ENCODE results near the gene PKP4. TPM values are rescaled to one million over a fixed set of nuclear protein-coding genes. Genes with fewer than 3 reads are reported as not detected.

PKP4 gene
- polyA plus RNA-seq, 3 donors, result 148 to 213 (median 171) TPM

DNA sequence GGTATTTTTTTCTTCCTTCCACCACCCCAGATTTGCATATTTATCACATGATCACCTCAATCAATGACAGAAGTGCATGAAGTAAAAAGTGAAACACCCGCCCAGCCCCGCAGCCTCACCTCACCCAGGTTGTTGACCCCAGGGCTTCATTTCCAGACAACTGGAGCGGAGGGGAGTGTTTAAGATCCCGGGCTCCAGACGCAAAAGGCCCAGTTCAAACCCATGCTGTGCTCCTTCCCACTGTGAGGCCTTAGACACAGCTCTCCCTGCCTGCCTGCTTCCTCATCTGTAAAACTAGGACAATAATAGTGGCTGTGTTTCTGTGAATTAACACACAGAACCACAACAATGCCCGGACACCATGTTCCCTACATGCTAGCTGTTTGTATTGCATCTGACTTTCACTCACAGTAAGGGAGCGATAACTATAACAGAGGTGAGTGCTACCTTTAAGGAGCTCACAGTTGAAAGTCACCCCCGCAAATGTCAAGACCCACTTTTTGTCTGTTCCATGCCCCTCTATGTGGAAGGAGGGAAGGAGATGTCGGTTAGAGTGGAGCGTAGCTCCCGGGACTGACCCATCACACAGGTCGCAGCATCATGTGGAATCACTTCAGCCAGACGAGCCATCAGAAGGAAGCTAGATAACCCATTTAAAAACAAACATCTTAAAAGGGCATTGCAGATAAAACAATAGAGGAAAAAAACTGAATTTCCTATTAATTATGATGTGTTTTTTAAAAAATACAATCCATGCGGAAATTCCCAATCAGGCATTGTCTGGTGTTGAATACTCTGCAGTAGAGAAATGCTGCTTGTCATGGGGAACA lies 260.8 kb downstream of the PKP4 start:
- DNase-seq (ENCODE audit: extremely low read depth in 1 of 11, low read depth in 9 of 11, low spot score in 4 of 11), result no peak

DNA sequence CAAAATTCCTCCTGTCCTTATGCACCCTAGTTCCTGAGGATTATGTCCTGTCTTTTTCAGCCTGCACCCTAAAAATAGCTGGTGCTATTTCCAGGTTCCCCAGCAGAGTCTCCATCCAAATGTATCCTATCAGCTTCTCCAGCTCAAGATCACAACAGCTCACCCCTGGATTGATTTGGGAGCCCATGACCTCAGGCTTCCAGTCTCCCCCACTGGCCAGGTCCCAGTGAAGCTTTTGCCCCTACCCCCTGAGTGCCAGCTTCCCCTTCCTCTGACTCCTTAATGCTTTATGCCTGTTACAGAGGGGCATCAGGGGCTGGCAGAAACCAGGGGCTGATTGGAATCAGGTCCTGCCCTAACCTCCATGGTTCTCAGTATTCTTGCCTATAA lies 261.4 kb downstream of the PKP4 start:
- no peak for DNase-seq (ENCODE audit: extremely low read depth in 1 of 11, low read depth in 9 of 11, low spot score in 4 of 11)

- DNase-seq (ENCODE audit: extremely low read depth in 1 of 11, low read depth in 9 of 11, low spot score in 4 of 11), result no peak
These were observed 262.1 kb downstream of the PKP4 start for GRCh38 chr2:158718851-158719250.

- DNase-seq (ENCODE audit: extremely low read depth in 1 of 11, low read depth in 9 of 11, low spot score in 4 of 11), result no peak
These were observed 262.7 kb downstream of the PKP4 start for GRCh38 chr2:158719403-158719802.

GRCh38 chr2:158722266-158723105 lies 265.7 kb downstream of the PKP4 start:
- DNase-seq (ENCODE audit: extremely low read depth in 1 of 11, low read depth in 9 of 11, low spot score in 4 of 11), result no peak

DNA sequence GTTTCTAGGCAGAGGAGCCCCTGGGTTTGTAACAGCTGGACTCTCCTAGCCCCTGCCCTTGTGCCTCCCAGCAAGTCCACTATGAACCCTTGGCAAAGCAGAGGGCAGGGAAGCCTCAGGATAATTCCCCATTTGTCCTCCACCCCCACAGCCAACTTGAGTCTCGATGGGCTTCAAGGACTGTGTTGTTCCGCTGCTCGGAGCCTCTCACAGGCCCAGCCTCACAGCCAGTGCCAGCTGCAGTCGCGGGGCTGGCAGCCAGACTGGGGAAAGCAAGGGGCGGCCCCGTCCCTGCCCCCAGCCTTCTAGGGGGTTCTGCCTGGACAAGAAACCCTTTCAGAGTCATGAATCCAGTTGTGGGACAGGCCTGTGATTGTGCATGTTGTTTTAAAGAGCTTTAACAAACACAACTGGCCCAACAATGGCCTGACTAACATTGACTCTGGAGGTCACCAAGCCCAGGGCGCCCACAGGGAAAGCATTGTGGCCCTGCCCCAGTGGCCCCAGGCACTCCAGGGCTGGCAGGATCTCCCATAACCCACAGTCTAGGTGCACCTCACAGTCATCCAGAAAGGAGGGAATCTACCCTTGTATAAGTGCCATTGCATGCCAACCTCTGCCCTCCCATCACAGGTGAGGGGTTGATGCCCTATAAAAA lies 266.6 kb downstream of the PKP4 start:
- DNase-seq (ENCODE audit: extremely low read depth in 1 of 11, low read depth in 9 of 11, low spot score in 4 of 11), result no peak

GRCh38 chr2:158723921-158724802 lies 267.4 kb downstream of the PKP4 start:
- no peak for DNase-seq (ENCODE audit: extremely low read depth in 1 of 11, low read depth in 9 of 11, low spot score in 4 of 11)

GRCh38 chr2:158724803-158725381 lies 268.1 kb downstream of the PKP4 start:
- DNase-seq (ENCODE audit: extremely low read depth in 1 of 11, low read depth in 9 of 11, low spot score in 4 of 11), result no peak

DNA sequence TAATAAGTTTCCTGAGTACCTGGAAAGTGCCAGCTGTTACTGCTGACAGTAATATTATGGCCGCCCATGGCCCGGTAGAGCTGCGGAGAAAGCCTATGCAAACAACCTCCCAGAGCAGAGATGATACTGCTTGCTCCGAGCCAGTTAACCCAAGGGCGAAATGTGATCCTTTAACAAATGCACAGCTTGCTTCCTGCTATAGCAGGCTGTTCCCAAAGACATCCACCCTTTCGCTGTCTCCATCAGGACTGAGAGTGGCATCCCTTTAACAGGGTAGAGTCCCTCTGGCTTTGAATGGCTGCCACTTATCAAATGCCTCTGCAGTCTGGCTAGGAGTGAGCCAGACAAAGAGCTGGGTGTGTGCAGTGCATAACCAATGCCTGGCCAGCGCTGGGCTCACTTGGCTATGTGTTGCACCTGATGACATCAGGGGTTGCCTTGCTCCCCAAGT lies 268.7 kb downstream of the PKP4 start:
- no peak for DNase-seq (ENCODE audit: extremely low read depth in 1 of 11, low read depth in 9 of 11, low spot score in 4 of 11)

DNA sequence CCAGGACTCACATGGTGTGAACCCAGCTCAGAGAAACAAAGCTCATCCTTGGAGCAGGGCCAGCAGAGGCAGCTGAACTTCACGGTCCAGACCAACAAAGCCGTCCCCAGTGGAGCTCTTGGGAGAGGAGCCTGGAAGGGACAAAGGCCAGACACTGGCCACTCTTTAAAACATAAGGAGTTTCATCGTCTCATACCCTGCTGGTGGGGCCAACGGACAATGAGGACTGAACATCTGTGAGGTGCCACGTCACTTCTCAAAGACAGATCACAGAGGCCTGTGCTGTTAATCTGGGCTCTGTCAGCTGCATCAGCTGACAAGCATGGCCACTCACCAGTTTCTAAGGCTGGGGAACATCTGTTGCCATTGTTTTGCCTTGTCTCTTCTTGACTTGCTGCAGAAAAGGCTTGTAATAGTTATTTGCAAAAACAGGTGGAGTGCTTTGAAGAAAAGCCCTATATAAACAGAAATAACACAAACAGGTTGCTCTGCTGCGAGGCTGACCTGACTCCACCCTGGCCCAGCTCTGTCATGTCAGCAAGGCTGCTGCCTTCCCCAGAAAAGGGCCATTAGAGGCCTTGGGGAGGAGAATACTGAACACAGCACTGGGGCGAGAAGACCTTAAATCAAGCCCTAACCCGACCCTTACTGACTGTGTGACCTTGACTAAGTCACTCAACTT lies 270.3 kb downstream of the PKP4 start:
- DNase-seq (ENCODE audit: extremely low read depth in 1 of 11, low read depth in 9 of 11, low spot score in 4 of 11), result no peak

DNA sequence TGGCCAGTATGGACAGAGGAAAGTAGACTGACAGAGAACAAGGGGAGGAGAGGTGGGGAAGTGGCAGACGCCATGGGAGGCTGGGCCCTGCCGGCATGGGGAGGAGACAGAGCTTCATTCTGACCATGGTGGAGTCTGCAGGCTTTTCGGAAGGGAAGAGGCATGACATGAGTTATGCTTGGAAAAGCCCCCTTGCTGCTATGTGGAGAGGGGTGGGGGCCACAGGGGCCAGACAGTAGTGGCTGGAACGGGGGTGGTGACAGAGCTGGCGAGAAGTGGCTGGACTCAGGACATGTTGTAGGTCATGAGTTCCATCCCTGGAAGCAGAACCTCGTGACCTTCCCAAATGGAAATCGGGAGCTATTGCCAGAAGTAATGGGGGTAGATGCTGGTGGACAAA lies 271.7 kb downstream of the PKP4 start:
- no peak for DNase-seq (ENCODE audit: extremely low read depth in 1 of 11, low read depth in 9 of 11, low spot score in 4 of 11)

- no peak for DNase-seq (ENCODE audit: extremely low read depth in 1 of 11, low read depth in 9 of 11, low spot score in 4 of 11)
These were observed 272.7 kb downstream of the PKP4 start for GRCh38 chr2:158729451-158729850.

DNA sequence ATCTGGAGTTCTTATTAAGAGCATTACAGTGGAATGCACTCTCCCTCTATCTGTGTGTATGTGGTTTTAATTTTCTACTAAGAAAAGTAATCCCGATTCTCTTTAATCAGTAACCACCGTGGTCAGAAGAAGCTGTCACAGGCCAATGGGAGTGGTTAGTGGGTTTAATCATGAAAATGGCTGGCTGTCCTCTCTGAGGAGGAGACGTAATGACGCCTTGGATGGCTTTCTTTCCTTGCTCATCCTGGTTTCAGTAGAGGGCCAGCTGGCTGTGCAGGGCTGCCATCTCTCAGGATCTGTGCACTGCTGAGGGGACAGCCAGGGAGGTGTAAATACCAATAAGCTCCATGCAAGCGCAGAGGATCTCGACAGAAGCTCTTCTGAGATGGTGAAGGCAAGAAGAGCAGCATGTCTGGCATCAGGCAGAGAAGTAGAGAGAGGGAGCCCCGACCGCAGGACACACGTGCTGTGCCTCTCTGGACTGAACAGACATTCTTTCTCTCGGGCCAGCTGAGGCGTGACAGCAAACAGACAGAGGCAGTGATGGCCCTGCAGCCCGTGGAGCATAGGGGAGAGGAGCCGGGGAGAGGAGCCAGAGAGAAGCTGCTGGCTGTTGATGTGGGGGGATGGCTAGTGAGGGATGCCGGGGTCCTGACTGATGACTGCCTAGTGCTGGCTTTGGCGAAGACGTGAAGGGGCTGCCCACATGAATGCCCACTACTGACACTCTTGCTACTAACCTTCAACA lies 273.3 kb downstream of the PKP4 start:
- DNase-seq (ENCODE audit: extremely low read depth in 1 of 11, low read depth in 9 of 11, low spot score in 4 of 11), result no peak

DNA sequence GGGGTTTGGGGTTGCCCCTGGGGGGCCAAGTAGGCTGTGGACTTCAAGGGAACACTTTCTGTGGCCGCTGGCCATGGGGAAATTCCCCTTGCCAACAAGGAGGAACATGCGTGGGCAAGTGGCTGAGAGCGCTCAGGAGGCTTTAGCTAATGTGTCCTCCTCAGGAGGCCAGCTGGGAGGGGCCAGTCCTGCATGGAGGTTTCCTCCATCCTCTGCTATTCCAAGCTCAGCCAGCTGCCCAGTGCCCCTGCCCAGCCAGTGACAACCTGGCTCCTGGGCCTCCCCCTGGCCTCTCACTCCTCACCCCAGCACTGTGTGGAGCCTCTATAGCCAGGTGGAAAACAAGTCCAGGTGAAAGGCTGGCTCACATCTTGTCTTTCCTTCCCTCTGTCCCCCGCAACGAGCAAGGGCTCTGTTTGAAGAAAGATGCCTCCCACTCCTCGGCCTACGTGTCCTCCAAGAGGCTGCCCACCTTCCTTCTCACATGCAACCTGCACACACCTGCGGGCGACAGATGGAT lies 273.9 kb downstream of the PKP4 start:
- no peak for DNase-seq (ENCODE audit: extremely low read depth in 1 of 11, low read depth in 9 of 11, low spot score in 4 of 11)

- DNase-seq (ENCODE audit: extremely low read depth in 1 of 11, low read depth in 9 of 11, low spot score in 4 of 11), result no peak
These were observed 274.6 kb downstream of the PKP4 start for GRCh38 chr2:158731386-158731785.
